Activated CD8-positive, alpha-beta T cell treated with anti-CD3 and anti-CD28 coated beads for 36 hours (primary cell): ENCODE results near the gene ACSL1. TPM values are rescaled to one million over a fixed set of nuclear protein-coding genes. Genes with fewer than 3 reads are reported as not detected.

Experiments used
- ATAC-seq: fragments of 200-7000 bp; cut with Tn5 transposase; one replicate; pipeline ENCODE4 v1.10.0; 2021; ENCODE audit warnings: mild to moderate bottlenecking, moderate library complexity
- CTCF ChIA-PET: fragments of 350-600 bp; sonication (Branson Sonifier 250); formaldehyde crosslinking; loops from one replicate; lab custom pipeline; 2021; ENCODE audit warnings: antibody characterized with exemption; lab: Charles Lee
- POLR2A ChIA-PET: fragments of 350-600 bp; sonication (Branson Sonifier 250); formaldehyde crosslinking; loops from one replicate; lab custom pipeline; 2021; ENCODE audit warnings: antibody characterized with exemption; lab: Charles Lee
- DNase-seq: peaks from one replicate; pipeline ENCODE4 v3.0.0-alpha.2; 2020
- H3K27ac Mint-ChIP-seq: one replicate; pipeline ENCODE4 v1.8.0; 2021; ENCODE audit warnings: mild to moderate bottlenecking, mixed read lengths
- H3K27me3 Mint-ChIP-seq: one replicate; pipeline ENCODE4 v1.8.0; 2021; ENCODE audit warnings: mixed read lengths
- H3K36me3 Mint-ChIP-seq: one replicate; pipeline ENCODE4 v1.8.0; 2021; ENCODE audit warnings: low read depth, mixed read lengths
- H3K4me1 Mint-ChIP-seq: one replicate; pipeline ENCODE4 v1.8.0; 2021; ENCODE audit warnings: low read depth, mixed read lengths
- H3K4me3 Mint-ChIP-seq: one replicate; pipeline ENCODE4 v1.8.0; 2021; ENCODE audit warnings: mild to moderate bottlenecking, moderate library complexity, mixed read lengths
- H3K9me3 Mint-ChIP-seq: one replicate; pipeline ENCODE4 v1.8.0; 2021; ENCODE audit warnings: mixed read lengths
- CTCF ChIP-seq: fragments of 200-600 bp; IDR thresholded peaks from one replicate; pipeline ENCODE4 v1.8.0; 2022; ENCODE audit warnings: antibody characterized with exemption, mild to moderate bottlenecking
- intact Hi-C: fragments of 100-400 bp; cut with micrococcal nuclease; formaldehyde crosslinking; loops from one replicate; pipeline ENCODE4 v1.10.0; 2022
- total RNA-seq, 2 experiments: library from RNA; stranded (reverse); gene quantifications; one replicate each; pipeline ENCODE4 v1.2.3, GENCODE V29; 2021

The ACSL1 gene
- total RNA-seq, 2 experiments from 2014 or later, result 12.8 to 13.1 TPM

- intact Hi-C loops, result no loop called here
- H3K36me3 Mint-ChIP-seq, result no peaks in the 10 kb centered on the region
Observed at GRCh38 chr4:184806229-184806550, 19.6 kb downstream of the ACSL1 start.

DNA sequence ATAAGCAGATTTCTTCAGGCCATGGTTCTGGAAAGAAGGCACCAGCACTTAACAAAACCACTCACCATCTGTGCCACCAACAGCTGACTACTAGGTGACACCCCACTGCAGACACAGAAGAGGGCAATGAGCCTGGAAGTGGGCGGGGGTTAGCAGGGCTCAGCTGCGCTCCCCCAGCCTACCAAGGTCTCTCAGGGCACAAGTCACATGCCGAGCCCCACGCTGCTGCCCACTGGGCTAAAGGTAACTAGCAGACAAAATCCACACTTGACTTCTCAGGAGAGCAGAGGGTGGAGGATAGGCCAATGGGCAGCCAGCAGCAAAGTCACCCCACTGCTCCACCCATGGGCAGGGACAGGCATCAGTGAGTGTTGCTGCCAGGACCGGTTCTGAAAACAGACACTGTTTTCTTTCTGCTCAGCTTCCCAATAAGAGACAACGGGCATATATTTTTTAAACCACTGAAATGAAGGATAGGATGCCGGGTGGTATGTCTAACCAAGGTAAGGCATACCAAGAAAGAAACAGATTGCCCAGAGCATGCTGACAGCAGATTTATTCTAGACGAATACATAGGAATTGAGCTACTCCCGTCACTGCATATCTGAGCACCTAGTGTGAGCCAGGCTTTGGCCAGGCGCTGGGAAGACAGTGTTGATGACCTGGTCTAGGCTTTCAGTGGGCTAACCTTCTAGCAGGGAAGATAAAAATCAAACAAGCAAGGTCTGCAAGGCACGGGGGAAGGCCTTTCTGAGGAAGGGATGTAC, 20.1 kb downstream of the ACSL1 start:
- no peak for TF ChIP-seq CTCF
- ChIA-PET CTCF (no interaction called here), POLR2A (interaction anchor here (0.7 kb wide), 1 partner anchor 105 kb away, joined by 3 read pairs; no protein-coding TSS in a partner anchor)
- DNase-seq (no peak), ATAC-seq (peak; percentile 24)
- intact Hi-C loops, result no loop called here
- Mint-ChIP-seq H3K9me3 (no peaks in the 10 kb centered on the region), H3K4me1 (peaks cover 7% of the 10 kb centered on the region), H3K4me3 (no peak overlapping the region), H3K36me3 (no peaks in the 10 kb centered on the region), H3K27me3 (no peaks in the 10 kb centered on the region), H3K27ac (no peak overlapping the region)

More at GRCh38 chr4:184806229-184806550, 19.6 kb downstream of the ACSL1 start:
- CTCF ChIA-PET, result no interaction called here
- Mint-ChIP-seq H3K27me3 (no peaks in the 10 kb centered on the region), H3K4me3 (no peak overlapping the region), H3K4me1 (peaks cover 9% of the 10 kb centered on the region), H3K27ac (no peak overlapping the region), H3K9me3 (no peaks in the 10 kb centered on the region)
- DNase-seq (no peak), ATAC-seq (no peak)
- TF ChIP-seq CTCF, result no peak
- POLR2A ChIA-PET, result interaction anchor here (0.7 kb wide), 2 partner anchors 105 to 219 kb away, joined by 3 read pairs; no protein-coding TSS in a partner anchor

DNA sequence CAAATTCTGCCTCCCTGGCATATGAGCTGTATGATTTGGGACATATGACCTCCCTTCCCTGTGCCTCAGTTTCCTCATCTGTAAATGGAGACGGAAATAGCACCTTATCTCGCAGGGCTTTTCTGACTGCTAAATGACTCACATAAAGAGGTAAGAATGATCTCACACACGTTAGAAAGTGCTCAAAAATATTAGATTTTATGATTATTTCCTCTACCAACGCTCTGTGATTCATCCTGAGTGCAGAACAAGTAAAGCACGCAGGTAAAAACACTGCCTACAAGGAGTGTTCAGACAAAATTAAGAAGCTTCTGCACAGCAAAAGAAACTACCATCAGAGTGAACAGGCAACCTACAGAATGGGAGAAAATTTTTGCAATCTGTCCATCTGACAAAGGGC, 21.1 kb downstream of the ACSL1 start:
- CTCF ChIA-PET, result no interaction called here
- H3K9me3 Mint-ChIP-seq, result no peaks in the 10 kb centered on the region
- intact Hi-C loops, result no loop called here
- no peaks in the 10 kb centered on the region for H3K27me3 Mint-ChIP-seq
- H3K4me1 Mint-ChIP-seq, result peaks cover 5% of the 10 kb centered on the region
- ATAC-seq, result no peak
- no peak overlapping the region for H3K4me3 Mint-ChIP-seq
- H3K27ac Mint-ChIP-seq, result no peak overlapping the region
- no peak for DNase-seq
- no peaks in the 10 kb centered on the region for H3K36me3 Mint-ChIP-seq
- no peak for TF ChIP-seq CTCF
- POLR2A ChIA-PET, result no interaction called here

DNA sequence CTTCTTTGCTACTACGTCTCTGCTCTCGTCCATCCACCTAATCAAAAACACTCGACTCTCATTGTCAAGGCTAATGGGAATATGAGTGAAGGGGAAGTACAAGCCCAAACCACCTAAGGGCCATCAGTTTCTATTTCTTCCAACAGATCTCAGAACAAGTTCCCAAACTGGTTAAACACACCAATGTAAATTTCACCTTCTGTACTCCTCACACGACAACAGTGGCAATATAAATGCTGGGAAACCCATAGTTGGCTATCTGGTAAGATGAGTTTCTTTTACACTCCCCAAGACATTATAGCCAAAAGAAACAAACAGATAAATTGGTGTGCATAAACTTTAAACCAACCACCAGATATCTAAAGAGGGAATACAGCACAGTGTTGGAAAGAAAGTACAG, 21.9 kb downstream of the ACSL1 start:
- ChIA-PET POLR2A (no interaction called here), CTCF (no interaction called here)
- ATAC-seq (no peak), DNase-seq (no peak)
- intact Hi-C loops, result no loop called here
- H3K27ac Mint-ChIP-seq, result no peak overlapping the region
- no peaks in the 10 kb centered on the region for H3K36me3 Mint-ChIP-seq
- no peak overlapping the region for H3K4me3 Mint-ChIP-seq
- peaks cover 5% of the 10 kb centered on the region for H3K4me1 Mint-ChIP-seq
- no peak for TF ChIP-seq CTCF
- no peaks in the 10 kb centered on the region for H3K9me3 Mint-ChIP-seq
- no peaks in the 10 kb centered on the region for H3K27me3 Mint-ChIP-seq

DNA sequence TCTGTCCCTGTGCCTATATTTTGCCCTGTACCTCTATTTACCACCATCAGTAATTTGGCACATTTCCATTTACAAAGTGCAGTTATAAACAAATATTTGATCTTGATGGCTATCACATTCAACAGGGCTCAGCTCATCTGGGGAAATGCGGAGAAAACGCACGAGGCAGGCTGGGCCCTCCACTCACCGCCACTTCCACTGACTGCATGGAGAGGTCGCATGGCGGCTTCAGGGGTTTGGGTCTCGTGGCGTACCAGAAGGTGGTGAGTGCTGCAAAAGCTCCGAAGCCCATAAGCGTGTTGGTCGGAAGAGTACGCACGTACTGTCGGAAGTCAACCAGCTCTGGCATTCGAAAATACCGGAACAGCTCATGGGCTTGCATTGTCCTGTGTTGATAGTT, 22.6 kb downstream of the ACSL1 start:
- Mint-ChIP-seq H3K9me3 (no peaks in the 10 kb centered on the region), H3K4me3 (no peak overlapping the region), H3K36me3 (no peaks in the 10 kb centered on the region), H3K4me1 (peaks cover 5% of the 10 kb centered on the region), H3K27ac (no peak overlapping the region), H3K27me3 (no peaks in the 10 kb centered on the region)
- ChIA-PET CTCF (no interaction called here), POLR2A (no interaction called here)
- ATAC-seq, result no peak
- intact Hi-C loops, result no loop called here
- no peak for TF ChIP-seq CTCF
- no peak for DNase-seq
